SK-N-SH (cell line): ENCODE measurements around the gene TMEM267.

Source experiments
- CTCF ChIP-seq: fragments of 200-600 bp; sonication (generic); IDR thresholded peaks from 2 replicates; pipeline ENCODE4 v1.6.1; 2017; ENCODE audit warnings: antibody characterized with exemption, mild to moderate bottlenecking, moderate library complexity
- RAD21 ChIP-seq: IDR thresholded peaks from 2 replicates; pipeline ENCODE4 v1.6.1; 2012; ENCODE audit warnings: mild to moderate bottlenecking, low read length
- YY1 ChIP-seq: IDR thresholded peaks from 2 replicates; pipeline ENCODE4 v1.4.0; 2012; ENCODE audit warnings: low read depth, mild to moderate bottlenecking

GRCh38 chr5:43427306-43427705 is 56.4 kb downstream of the TMEM267 start:
- TF ChIP-seq YY1 (no peak), CTCF (no peak), RAD21 (no peak)
